ENCODE data around the gene CACHD1. TPM values are rescaled to one million over a fixed set of nuclear protein-coding genes. Genes with fewer than 3 reads are reported as not detected.

CACHD1 gene
- total RNA-seq, 1 experiment from 2014 or later = 29.9 TPM

Small RNA genes lying within 50 kb of the gene (microRNA-seq; reads per million reads assigned to microRNA genes)
- gene MIR4794 (ENCODE audit: unreplicated experiment) = not detected
